ENCODE data around the gene CPNE1. TPM values are rescaled to one million over a fixed set of nuclear protein-coding genes. Genes with fewer than 3 reads are reported as not detected.

The CPNE1 gene
- total RNA-seq, 2 donors from 2014 or later = 39.2 to 60.4 TPM

GRCh38 chr20:35607003-35607735 lies 57.5 kb downstream of the CPNE1 start:
- DNase-seq (ENCODE audit: low spot score) = no peak
- Histone ChIP-seq H3K36me3 (no peaks in the 10 kb centered on the region), H3K27ac (no peak overlapping the region), H3K4me3 (no peak overlapping the region), H3K27me3 (no peaks in the 10 kb centered on the region), H3K9me3 (no peaks in the 10 kb centered on the region), H3K4me1 (peaks cover 0 to under 1% of the 10 kb centered on the region in 2 donors)
- TF ChIP-seq CTCF (IDR thresholded peaks at IDR 0.05) = no peak

GRCh38 chr20:35606127-35606526 lies 58.6 kb downstream of the CPNE1 start:
- peaks cover 0 to 11% of the 10 kb centered on the region in 2 donors for H3K4me1 ChIP-seq
- H3K4me3 ChIP-seq = no peak overlapping the region
- no peak for DNase-seq (ENCODE audit: low spot score)

GRCh38 chr20:35604449-35604747 lies 60.3 kb downstream of the CPNE1 start:
- H3K9me3 ChIP-seq = no peaks in the 10 kb centered on the region
- no peaks in the 10 kb centered on the region for H3K36me3 ChIP-seq
- TF ChIP-seq CTCF (IDR thresholded peaks at IDR 0.05) = no peak
- peaks cover 0 to 20% of the 10 kb centered on the region in 2 donors for H3K4me1 ChIP-seq
- H3K27ac ChIP-seq = no peak overlapping the region
- H3K27me3 ChIP-seq = no peaks in the 10 kb centered on the region
- no peak for DNase-seq (ENCODE audit: low spot score)
- H3K4me3 ChIP-seq = no peak overlapping the region

More at GRCh38 chr20:35606127-35606526, 58.6 kb downstream of the CPNE1 start:
- Histone ChIP-seq H3K9me3 (no peaks in the 10 kb centered on the region), H3K36me3 (no peaks in the 10 kb centered on the region), H3K27me3 (no peaks in the 10 kb centered on the region), H3K27ac (no peak overlapping the region)
- TF ChIP-seq CTCF (IDR thresholded peaks at IDR 0.05) = no peak

- Histone ChIP-seq H3K27ac (no peak overlapping the region), H3K4me3 (no peak overlapping the region), H3K27me3 (no peaks in the 10 kb centered on the region), H3K36me3 (no peaks in the 10 kb centered on the region), H3K9me3 (no peaks in the 10 kb centered on the region), H3K4me1 (peaks cover 0 to 20% of the 10 kb centered on the region in 2 donors)
- no peak for DNase-seq (ENCODE audit: low spot score)
- TF ChIP-seq CTCF (IDR thresholded peaks at IDR 0.05) = no peak
Observed at GRCh38 chr20:35603695-35604448, 60.8 kb downstream of the CPNE1 start.

- Histone ChIP-seq H3K36me3 (no peaks in the 10 kb centered on the region), H3K4me1 (peaks cover 0 to 20% of the 10 kb centered on the region in 2 donors), H3K27ac (no peak overlapping the region), H3K4me3 (no peak overlapping the region), H3K9me3 (no peaks in the 10 kb centered on the region), H3K27me3 (no peaks in the 10 kb centered on the region)
- no peak for TF ChIP-seq CTCF (IDR thresholded peaks at IDR 0.05)
- DNase-seq (ENCODE audit: low spot score) = no peak
Observed at GRCh38 chr20:35602851-35603495, 61.7 kb downstream of the CPNE1 start.

Measured in right atrium auricular region (tissue), 2 donors.